Fibroblast of lung (primary cell): ENCODE measurements around the gene SPTB.

Experiments
- EZH2 ChIP-seq: IDR thresholded peaks from 2 replicates; pipeline ENCODE4 v1.5.1; 2012; ENCODE audit warnings: low read length, control low read depth, mild to moderate bottlenecking; ENCODE audit errors: missing control alignments
- TF ChIP-seq, protein P1 (sequence below), 2 donors: IDR thresholded peaks in 1 of 2; conservative IDR thresholded peaks in 1 of 2; 1 replicate in 1 of 2; 2 replicates in 1 of 2; pipeline ENCODE4 v1.5.1; 2011 to 2012; ENCODE audit warnings: low read length in 2 of 2, control low read depth in 1 of 2, inconsistent platforms in 1 of 2, low read depth in 1 of 2, mild to moderate bottlenecking in 1 of 2

DNA sequence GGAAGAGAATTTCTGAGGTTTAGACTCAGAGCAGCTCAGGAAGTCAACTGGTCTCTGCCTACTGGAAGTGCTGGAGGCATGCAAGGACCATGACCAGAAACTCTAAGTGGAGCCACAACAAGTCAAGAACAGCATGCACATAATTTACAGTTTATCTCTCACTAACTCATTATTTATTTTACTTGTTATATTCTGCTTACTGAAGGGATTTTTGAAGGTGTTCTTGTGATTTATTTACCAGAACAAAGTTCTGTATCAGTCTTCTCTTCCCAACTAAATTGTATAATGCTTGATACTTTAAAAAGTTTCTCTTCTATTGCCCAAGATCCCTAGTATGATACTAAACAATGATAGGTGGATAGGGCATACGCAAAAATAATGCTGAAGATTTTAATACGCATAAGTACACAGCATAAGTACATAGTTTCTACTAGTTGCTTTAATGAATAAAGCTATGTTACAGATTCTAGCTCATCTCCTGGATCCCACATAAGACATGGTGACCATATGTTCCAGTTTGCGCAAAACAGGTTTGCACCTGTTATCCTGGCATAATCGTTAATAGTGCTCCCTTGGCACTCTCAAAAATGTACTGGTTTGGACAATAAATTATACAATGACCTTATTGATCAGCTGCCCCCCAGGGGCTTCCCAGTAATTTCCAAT, 11.6 kb upstream of the SPTB start:
- TF ChIP-seq, protein P1, sequence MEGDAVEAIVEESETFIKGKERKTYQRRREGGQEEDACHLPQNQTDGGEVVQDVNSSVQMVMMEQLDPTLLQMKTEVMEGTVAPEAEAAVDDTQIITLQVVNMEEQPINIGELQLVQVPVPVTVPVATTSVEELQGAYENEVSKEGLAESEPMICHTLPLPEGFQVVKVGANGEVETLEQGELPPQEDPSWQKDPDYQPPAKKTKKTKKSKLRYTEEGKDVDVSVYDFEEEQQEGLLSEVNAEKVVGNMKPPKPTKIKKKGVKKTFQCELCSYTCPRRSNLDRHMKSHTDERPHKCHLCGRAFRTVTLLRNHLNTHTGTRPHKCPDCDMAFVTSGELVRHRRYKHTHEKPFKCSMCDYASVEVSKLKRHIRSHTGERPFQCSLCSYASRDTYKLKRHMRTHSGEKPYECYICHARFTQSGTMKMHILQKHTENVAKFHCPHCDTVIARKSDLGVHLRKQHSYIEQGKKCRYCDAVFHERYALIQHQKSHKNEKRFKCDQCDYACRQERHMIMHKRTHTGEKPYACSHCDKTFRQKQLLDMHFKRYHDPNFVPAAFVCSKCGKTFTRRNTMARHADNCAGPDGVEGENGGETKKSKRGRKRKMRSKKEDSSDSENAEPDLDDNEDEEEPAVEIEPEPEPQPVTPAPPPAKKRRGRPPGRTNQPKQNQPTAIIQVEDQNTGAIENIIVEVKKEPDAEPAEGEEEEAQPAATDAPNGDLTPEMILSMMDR (conservative IDR thresholded peaks at IDR 0.05 in 1 of 2, IDR thresholded peaks at IDR 0.05 in 1 of 2; ENCODE audit: low read depth in 1 of 2, low read length in 2 of 2): no peak
- no peak for TF ChIP-seq EZH2
